ENCODE results near the gene EARS2. TPM values are rescaled to one million over a fixed set of nuclear protein-coding genes. Genes with fewer than 3 reads are reported as not detected.
"Not testable (repeated sequence)": the region's sequence is repeated elsewhere in the genome, so short reads cannot be mapped to it uniquely, and the experiment has no call there.

EARS2 gene
- total RNA-seq, 1 donor: 32.6 TPM

DNA sequence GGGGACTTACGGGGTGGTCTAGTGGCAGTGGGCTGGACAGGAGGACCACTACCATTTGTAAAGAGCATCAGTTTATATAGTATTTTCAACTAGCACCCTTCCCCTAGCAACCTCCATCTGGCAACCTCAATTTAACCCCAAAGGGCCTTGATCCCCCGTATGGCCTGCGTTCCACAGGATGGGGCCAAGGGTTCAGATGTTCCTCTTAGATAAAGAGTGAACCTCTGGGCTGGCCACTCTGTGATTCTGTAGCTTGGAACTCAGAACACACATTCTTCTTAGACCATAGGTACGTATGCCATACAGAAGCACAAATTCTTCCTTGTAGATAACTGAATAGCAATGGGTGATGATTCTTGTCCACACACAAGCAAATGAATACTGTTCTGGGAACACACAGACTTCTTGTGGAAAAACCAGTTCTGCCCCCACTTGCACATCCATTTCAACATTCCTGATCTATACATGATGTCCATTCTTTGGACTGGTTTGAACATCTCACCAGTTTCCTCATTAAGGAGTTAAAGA lies 44.9 kb downstream of the EARS2 start:
- no peaks in the 10 kb centered on the region for H3K27me3 ChIP-seq (ENCODE audit: insufficient read depth, low read length)
- TF ChIP-seq, protein P1, sequence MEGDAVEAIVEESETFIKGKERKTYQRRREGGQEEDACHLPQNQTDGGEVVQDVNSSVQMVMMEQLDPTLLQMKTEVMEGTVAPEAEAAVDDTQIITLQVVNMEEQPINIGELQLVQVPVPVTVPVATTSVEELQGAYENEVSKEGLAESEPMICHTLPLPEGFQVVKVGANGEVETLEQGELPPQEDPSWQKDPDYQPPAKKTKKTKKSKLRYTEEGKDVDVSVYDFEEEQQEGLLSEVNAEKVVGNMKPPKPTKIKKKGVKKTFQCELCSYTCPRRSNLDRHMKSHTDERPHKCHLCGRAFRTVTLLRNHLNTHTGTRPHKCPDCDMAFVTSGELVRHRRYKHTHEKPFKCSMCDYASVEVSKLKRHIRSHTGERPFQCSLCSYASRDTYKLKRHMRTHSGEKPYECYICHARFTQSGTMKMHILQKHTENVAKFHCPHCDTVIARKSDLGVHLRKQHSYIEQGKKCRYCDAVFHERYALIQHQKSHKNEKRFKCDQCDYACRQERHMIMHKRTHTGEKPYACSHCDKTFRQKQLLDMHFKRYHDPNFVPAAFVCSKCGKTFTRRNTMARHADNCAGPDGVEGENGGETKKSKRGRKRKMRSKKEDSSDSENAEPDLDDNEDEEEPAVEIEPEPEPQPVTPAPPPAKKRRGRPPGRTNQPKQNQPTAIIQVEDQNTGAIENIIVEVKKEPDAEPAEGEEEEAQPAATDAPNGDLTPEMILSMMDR (IDR thresholded peaks at IDR 0.05; ENCODE audit: extremely low read depth, low read depth, low read length): no peak
- no peak overlapping the region for H3K4me3 ChIP-seq (ENCODE audit: insufficient read depth, low read length)
- peaks cover 13% of the 10 kb centered on the region for H4K20me1 ChIP-seq (ENCODE audit: insufficient read depth, low read length)
- peaks cover 18% of the 10 kb centered on the region for H3K79me2 ChIP-seq (ENCODE audit: insufficient read depth, low read length)
- no peak for DNase-seq (ENCODE audit: insufficient read length, low spot score, missing footprints)
- no peaks in the 10 kb centered on the region for H3K9me3 ChIP-seq (ENCODE audit: low read depth, low read length)
- H3K36me3 ChIP-seq (ENCODE audit: insufficient read depth, low read length): peaks cover 5% of the 10 kb centered on the region
- H3K27ac ChIP-seq (ENCODE audit: low read depth, low read length): no peak overlapping the region
- no peak overlapping the region for H3K4me2 ChIP-seq (ENCODE audit: insufficient read depth, low read length)
- H3K4me1 ChIP-seq (ENCODE audit: insufficient read depth, low read length): peaks cover 12% of the 10 kb centered on the region
- no peak overlapping the region for H2AFZ ChIP-seq (ENCODE audit: low read length)

DNA sequence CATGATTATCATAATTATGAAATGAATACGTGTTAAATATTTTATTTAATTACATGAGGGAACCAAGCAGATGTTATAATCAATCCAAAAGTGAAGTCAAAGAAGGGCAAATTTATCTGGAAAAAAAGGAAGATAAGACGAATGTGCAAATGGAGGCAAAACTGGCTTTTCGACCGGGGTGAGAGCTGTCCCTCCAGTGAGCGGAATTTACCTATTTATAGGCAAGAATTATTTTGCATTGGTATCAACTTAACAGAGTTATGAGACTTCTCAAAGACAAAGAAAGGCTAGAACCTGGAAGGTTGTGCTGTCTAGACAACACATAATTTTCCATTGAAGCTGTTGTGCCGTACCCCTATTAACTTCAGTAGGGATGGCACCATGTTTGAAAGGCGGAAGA lies 45.4 kb downstream of the EARS2 start:
- Histone ChIP-seq H3K36me3 (ENCODE audit: insufficient read depth, low read length) (peaks cover 5% of the 10 kb centered on the region), H2AFZ (ENCODE audit: low read length) (no peak overlapping the region), H4K20me1 (ENCODE audit: insufficient read depth, low read length) (peaks cover 17% of the 10 kb centered on the region), H3K4me2 (ENCODE audit: insufficient read depth, low read length) (no peak overlapping the region), H3K9me3 (ENCODE audit: low read depth, low read length) (no peaks in the 10 kb centered on the region), H3K4me1 (ENCODE audit: insufficient read depth, low read length) (peaks cover 12% of the 10 kb centered on the region), H3K27me3 (ENCODE audit: insufficient read depth, low read length) (no peaks in the 10 kb centered on the region), H3K4me3 (ENCODE audit: insufficient read depth, low read length) (no peak overlapping the region), H3K79me2 (ENCODE audit: insufficient read depth, low read length) (peaks cover 21% of the 10 kb centered on the region), H3K27ac (ENCODE audit: low read depth, low read length) (no peak overlapping the region)
- TF ChIP-seq, protein P1 (IDR thresholded peaks at IDR 0.05; ENCODE audit: extremely low read depth, low read depth, low read length): no peak
- DNase-seq (ENCODE audit: insufficient read length, low spot score, missing footprints): no peak

DNA sequence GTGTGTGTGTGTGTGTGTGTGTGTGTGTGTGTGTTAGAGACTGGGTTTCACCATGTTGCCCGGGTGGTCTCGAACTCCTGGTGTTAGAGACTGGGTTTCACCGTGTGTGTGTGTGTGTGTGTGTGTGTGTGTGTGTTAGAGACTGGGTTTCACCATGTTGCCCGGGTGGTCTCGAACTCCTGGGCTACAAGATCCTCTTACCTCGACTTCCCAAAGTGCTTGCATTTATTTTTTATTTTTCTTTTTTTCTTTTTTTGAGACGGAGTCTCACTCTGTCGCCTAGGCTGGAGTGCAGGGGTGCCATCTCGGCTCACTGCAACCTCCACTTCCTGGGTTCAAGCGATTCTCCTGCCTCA lies 46.3 kb downstream of the EARS2 start:
- not testable (repeated sequence) for H3K36me3 ChIP-seq (ENCODE audit: insufficient read depth, low read length); DNase-seq (ENCODE audit: insufficient read length, low spot score, missing footprints); H3K9me3 ChIP-seq (ENCODE audit: low read depth, low read length); H3K27me3 ChIP-seq (ENCODE audit: insufficient read depth, low read length); H3K27ac ChIP-seq (ENCODE audit: low read depth, low read length)
- H3K4me2 ChIP-seq (ENCODE audit: insufficient read depth, low read length): peak overlapping the region; percentile 92
- peak overlapping the region; percentile 79 for H3K4me3 ChIP-seq (ENCODE audit: insufficient read depth, low read length)
- peaks cover 27% of the 10 kb centered on the region for H3K79me2 ChIP-seq (ENCODE audit: insufficient read depth, low read length)
- peak overlapping the region; percentile 87 for H2AFZ ChIP-seq (ENCODE audit: low read length)
- H4K20me1 ChIP-seq (ENCODE audit: insufficient read depth, low read length): peaks cover 25% of the 10 kb centered on the region
- peaks cover 16% of the 10 kb centered on the region for H3K4me1 ChIP-seq (ENCODE audit: insufficient read depth, low read length)

DNA sequence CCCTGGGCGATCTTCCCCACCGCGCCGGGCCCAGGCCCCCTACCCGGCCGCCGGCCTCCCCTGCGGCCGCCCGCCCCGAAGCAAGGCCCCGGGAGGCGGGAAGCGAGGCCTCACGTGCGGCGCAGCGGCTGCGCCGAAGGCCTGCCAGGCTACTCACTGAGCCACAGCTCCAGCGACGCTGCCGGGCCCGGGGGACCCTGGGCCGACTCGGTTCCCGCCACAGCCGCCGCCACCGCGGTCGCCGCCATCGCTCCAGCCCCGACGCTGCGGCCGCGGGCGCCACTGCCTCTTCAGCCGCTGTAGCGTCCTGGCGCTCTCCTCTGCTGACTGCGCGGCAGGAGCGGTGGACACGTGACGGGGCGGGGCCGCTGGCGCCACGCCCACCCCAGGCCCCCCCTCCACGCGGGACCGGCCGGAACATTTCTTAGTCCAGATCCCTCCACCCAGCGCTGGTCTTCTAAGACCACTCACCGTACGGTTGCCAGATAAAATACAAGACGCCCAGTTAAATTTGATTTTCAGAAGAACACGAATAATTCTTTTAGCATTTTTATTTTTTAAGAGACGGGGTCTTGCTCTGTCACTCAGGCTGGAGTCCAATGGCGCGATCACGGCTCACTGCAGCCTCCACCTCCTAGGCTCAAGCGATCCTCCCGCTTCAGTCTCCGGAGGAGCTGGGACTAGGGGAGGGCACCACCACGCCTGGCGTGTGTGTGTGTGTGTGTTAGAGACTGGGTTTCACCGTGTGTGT lies 46.8 kb downstream of the EARS2 start, which contains the start of gene GGA2:
TSS of gene GGA2 (minus strand) at position 331 of the 751 bp plus-strand sequence. CDS start at position 248, 83 bp downstream.
- Histone ChIP-seq H3K27ac (ENCODE audit: low read depth, low read length) (peak within 1 kb of the TSS; percentile 45), H3K36me3 (ENCODE audit: insufficient read depth, low read length) (peaks cover 5% of the 10 kb centered on the region), H3K4me2 (ENCODE audit: insufficient read depth, low read length) (peak within 1 kb of the TSS; percentile 92), H3K4me1 (ENCODE audit: insufficient read depth, low read length) (peaks cover 17% of the 10 kb centered on the region), H4K20me1 (ENCODE audit: insufficient read depth, low read length) (peaks cover 28% of the 10 kb centered on the region), H3K27me3 (ENCODE audit: insufficient read depth, low read length) (no peaks in the 10 kb centered on the region), H3K79me2 (ENCODE audit: insufficient read depth, low read length) (peaks cover 27% of the 10 kb centered on the region), H2AFZ (ENCODE audit: low read length) (peak within 1 kb of the TSS; percentile 87), H3K4me3 (ENCODE audit: insufficient read depth, low read length) (peak within 1 kb of the TSS; percentile 79), H3K9me3 (ENCODE audit: low read depth, low read length) (no peaks in the 10 kb centered on the region)
- TF ChIP-seq, protein P1 (IDR thresholded peaks at IDR 0.05; ENCODE audit: extremely low read depth, low read depth, low read length): no peak
- DNase-seq (ENCODE audit: insufficient read length, low spot score, missing footprints): peak; percentile 98
